ENCODE results near the gene NAA40.

GRCh38 chr11:63939397-63939891 lies 642 bp downstream of the NAA40 start:
- TF ChIP-seq CTCF (IDR thresholded peaks at IDR 0.05; ENCODE audit: insufficient read depth, low read length), result no peak
- no peak for TF ChIP-seq SPI1 (IDR thresholded peaks at IDR 0.05; ENCODE audit: borderline replicate concordance, low read depth)

Measured in HL-60 (cell line).